Activated CD8-positive, alpha-beta T cell treated with anti-CD3 and anti-CD28 coated beads for 36 hours (primary cell): ENCODE data around the gene ARFGAP1. TPM values are rescaled to one million over a fixed set of nuclear protein-coding genes. Genes with fewer than 3 reads are reported as not detected.

Experiments used
- ATAC-seq: fragments of 200-7000 bp; cut with Tn5 transposase; one replicate; pipeline ENCODE4 v1.10.0; 2021; ENCODE audit warnings: mild to moderate bottlenecking, moderate library complexity
- CTCF ChIA-PET: fragments of 350-600 bp; sonication (Branson Sonifier 250); formaldehyde crosslinking; loops from one replicate; lab custom pipeline; 2021; ENCODE audit warnings: antibody characterized with exemption; lab: Charles Lee
- POLR2A ChIA-PET: fragments of 350-600 bp; sonication (Branson Sonifier 250); formaldehyde crosslinking; loops from one replicate; lab custom pipeline; 2021; ENCODE audit warnings: antibody characterized with exemption; lab: Charles Lee
- DNase-seq: peaks from one replicate; pipeline ENCODE4 v3.0.0-alpha.2; 2020
- H3K27ac Mint-ChIP-seq: one replicate; pipeline ENCODE4 v1.8.0; 2021; ENCODE audit warnings: mild to moderate bottlenecking, mixed read lengths
- H3K27me3 Mint-ChIP-seq: one replicate; pipeline ENCODE4 v1.8.0; 2021; ENCODE audit warnings: mixed read lengths
- H3K36me3 Mint-ChIP-seq: one replicate; pipeline ENCODE4 v1.8.0; 2021; ENCODE audit warnings: low read depth, mixed read lengths
- H3K4me1 Mint-ChIP-seq: one replicate; pipeline ENCODE4 v1.8.0; 2021; ENCODE audit warnings: low read depth, mixed read lengths
- H3K4me3 Mint-ChIP-seq: one replicate; pipeline ENCODE4 v1.8.0; 2021; ENCODE audit warnings: mild to moderate bottlenecking, moderate library complexity, mixed read lengths
- H3K9me3 Mint-ChIP-seq: one replicate; pipeline ENCODE4 v1.8.0; 2021; ENCODE audit warnings: mixed read lengths
- CTCF ChIP-seq: fragments of 200-600 bp; IDR thresholded peaks from one replicate; pipeline ENCODE4 v1.8.0; 2022; ENCODE audit warnings: antibody characterized with exemption, mild to moderate bottlenecking
- intact Hi-C: fragments of 100-400 bp; cut with micrococcal nuclease; formaldehyde crosslinking; loops from one replicate; pipeline ENCODE4 v1.10.0; 2022
- total RNA-seq, 2 experiments: library from RNA; stranded (reverse); gene quantifications; one replicate each; pipeline ENCODE4 v1.2.3, GENCODE V29; 2021

Gene ARFGAP1
- total RNA-seq, 2 experiments from 2014 or later = 71.3 to 75.0 TPM

- no peak overlapping the region for H3K4me3 Mint-ChIP-seq
- intact Hi-C loops = no loop called here
- peaks cover 16% of the 10 kb centered on the region for H3K27me3 Mint-ChIP-seq
- peaks cover 8% of the 10 kb centered on the region for H3K9me3 Mint-ChIP-seq
- ChIA-PET POLR2A (no interaction called here), CTCF (no interaction called here)
- no peak for ATAC-seq
- no peak for DNase-seq
- no peak for TF ChIP-seq CTCF
- no peaks in the 10 kb centered on the region for H3K4me1 Mint-ChIP-seq
- no peak overlapping the region for H3K27ac Mint-ChIP-seq
- no peaks in the 10 kb centered on the region for H3K36me3 Mint-ChIP-seq
Measured at GRCh38 chr20:63330940-63331339, 58.3 kb downstream of the ARFGAP1 start.

- intact Hi-C loops = no loop called here
- POLR2A ChIA-PET = no interaction called here
- no peak for TF ChIP-seq CTCF
Measured at GRCh38 chr20:63331741-63332400, 59.3 kb downstream of the ARFGAP1 start.

GRCh38 chr20:63332488-63333240 lies 60.1 kb downstream of the ARFGAP1 start:
- no peaks in the 10 kb centered on the region for H3K4me1 Mint-ChIP-seq
- CTCF ChIA-PET = no interaction called here
- H3K27ac Mint-ChIP-seq = no peak overlapping the region
- peaks cover 23% of the 10 kb centered on the region for H3K27me3 Mint-ChIP-seq
- DNase-seq = no peak
- TF ChIP-seq CTCF = no peak
- H3K4me3 Mint-ChIP-seq = no peak overlapping the region
- POLR2A ChIA-PET = interaction anchor here (1.1 kb wide), 1 partner anchor 21 kb away, joined by 4 read pairs; no protein-coding TSS in a partner anchor
- H3K36me3 Mint-ChIP-seq = no peaks in the 10 kb centered on the region
- peaks cover 8% of the 10 kb centered on the region for H3K9me3 Mint-ChIP-seq
- intact Hi-C loops = no loop called here
- no peak for ATAC-seq

More at GRCh38 chr20:63331741-63332400, 59.3 kb downstream of the ARFGAP1 start:
- DNase-seq (no peak), ATAC-seq (no peak)
- Mint-ChIP-seq H3K9me3 (peaks cover 8% of the 10 kb centered on the region), H3K36me3 (no peaks in the 10 kb centered on the region), H3K27ac (no peak overlapping the region), H3K4me3 (no peak overlapping the region), H3K27me3 (peaks cover 20% of the 10 kb centered on the region), H3K4me1 (no peaks in the 10 kb centered on the region)
- CTCF ChIA-PET = no interaction called here

- H3K36me3 Mint-ChIP-seq = no peaks in the 10 kb centered on the region
- no peak overlapping the region for H3K4me3 Mint-ChIP-seq
- POLR2A ChIA-PET = interaction anchor here (1.1 kb wide), 1 partner anchor 20 kb away, joined by 4 read pairs; no protein-coding TSS in a partner anchor
Measured at GRCh38 chr20:63333241-63333836, 60.7 kb downstream of the ARFGAP1 start.

More at GRCh38 chr20:63333241-63333836, 60.7 kb downstream of the ARFGAP1 start:
- Mint-ChIP-seq H3K27ac (no peak overlapping the region), H3K27me3 (peaks cover 26% of the 10 kb centered on the region), H3K9me3 (peaks cover 8% of the 10 kb centered on the region), H3K4me1 (no peaks in the 10 kb centered on the region)
- intact Hi-C loops = no loop called here
- DNase-seq (no peak), ATAC-seq (no peak)
- TF ChIP-seq CTCF = no peak
- CTCF ChIA-PET = no interaction called here
